Esophagus squamous epithelium (tissue), 4 donors: Measurements from ENCODE around the gene FNIP2.

Experiments used
- CTCF ChIP-seq, 6 experiments: fragments of 450-650 bp in 4 of 6; fragments of 200-600 bp in 2 of 6; sonication (generic) in 2 of 6; IDR thresholded peaks; one replicate each; pipeline ENCODE4 v1.5.1; 2016 to 2019; ENCODE audit warnings: antibody characterized with exemption in 6 of 6, mild to moderate bottlenecking in 4 of 6, moderate library complexity in 4 of 6
- POLR2A ChIP-seq, 4 donors: fragments of 450-650 bp; IDR thresholded peaks; one replicate each; pipeline ENCODE4 v1.6.1; 2017; ENCODE audit warnings: antibody characterized with exemption in 4 of 4, mild to moderate bottlenecking in 4 of 4, moderate library complexity in 3 of 4

- TF ChIP-seq CTCF (IDR thresholded peaks at IDR 0.05) (no peak), POLR2A (IDR thresholded peaks at IDR 0.05) (no peak)
Observed at GRCh38 chr4:158857951-158858350, 89.1 kb downstream of the FNIP2 start.
